DLD1 (cell line): ENCODE data around the gene SLC44A2.
"Not testable (repeated sequence)": the region's sequence is repeated elsewhere in the genome, so short reads cannot be mapped to it uniquely, and the experiment has no call there.

Source experiments
- in situ Hi-C: cut with HindIII; loops from 2 replicates; pipeline ENCODE4 v1.10.0; 2017; ENCODE audit warnings: low sequenced_read_pairs

SLC44A2 gene

DNA sequence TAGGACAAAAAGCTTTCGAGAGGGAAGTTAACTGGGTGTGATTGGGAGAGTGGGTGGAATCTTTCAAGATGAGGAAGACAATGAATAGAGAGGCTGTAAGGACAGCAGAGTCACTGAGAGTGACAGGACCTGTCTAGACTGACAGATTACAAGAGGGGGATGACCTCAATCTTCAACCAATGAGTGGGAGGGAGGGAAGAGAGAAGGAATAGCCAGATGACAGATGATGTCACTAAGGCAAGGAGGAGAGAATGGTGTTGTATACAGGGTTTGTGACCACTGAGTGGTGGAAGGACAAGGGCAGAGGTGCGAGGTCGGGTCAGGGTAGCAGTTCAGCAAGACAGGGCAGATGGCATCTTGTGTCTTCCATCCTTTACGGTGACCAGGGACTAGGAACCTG lies 23.0 kb downstream of the SLC44A2 start:
- in situ Hi-C loops = no loop called here

DNA sequence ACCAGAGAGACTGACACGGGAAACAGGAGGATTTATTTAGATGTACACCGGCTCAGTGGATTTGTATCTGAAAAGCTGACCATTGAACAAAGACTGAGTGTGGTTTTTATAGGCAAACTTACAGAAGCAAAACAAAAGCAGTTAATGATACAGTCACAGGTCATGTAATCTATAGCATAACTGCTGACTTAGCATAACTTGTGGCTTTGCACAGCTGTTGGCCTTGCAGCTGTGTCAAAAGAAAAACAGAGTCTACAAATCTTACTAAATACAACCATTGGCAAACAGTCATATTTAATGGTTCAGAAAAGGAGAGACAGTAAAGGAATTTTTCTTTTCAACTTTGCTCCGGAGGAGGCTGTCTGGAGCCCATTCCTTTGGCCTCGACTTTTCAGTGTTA lies 26.5 kb downstream of the SLC44A2 start:
- in situ Hi-C loops = no loop called here

DNA sequence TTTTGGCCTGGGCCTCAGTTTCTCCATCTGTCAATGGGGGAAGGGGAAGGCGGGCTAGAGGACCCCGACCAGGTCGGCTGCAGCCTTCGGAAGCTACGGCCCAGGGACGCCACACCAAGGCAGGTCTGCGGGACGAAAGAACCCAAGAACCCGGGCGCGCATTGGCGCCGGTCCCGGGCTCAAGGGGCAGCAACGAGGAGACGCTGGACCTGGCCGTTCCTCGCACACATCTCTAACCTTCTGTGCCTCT lies 28.1 kb downstream of the SLC44A2 start:
- in situ Hi-C loops = no loop called here

DNA sequence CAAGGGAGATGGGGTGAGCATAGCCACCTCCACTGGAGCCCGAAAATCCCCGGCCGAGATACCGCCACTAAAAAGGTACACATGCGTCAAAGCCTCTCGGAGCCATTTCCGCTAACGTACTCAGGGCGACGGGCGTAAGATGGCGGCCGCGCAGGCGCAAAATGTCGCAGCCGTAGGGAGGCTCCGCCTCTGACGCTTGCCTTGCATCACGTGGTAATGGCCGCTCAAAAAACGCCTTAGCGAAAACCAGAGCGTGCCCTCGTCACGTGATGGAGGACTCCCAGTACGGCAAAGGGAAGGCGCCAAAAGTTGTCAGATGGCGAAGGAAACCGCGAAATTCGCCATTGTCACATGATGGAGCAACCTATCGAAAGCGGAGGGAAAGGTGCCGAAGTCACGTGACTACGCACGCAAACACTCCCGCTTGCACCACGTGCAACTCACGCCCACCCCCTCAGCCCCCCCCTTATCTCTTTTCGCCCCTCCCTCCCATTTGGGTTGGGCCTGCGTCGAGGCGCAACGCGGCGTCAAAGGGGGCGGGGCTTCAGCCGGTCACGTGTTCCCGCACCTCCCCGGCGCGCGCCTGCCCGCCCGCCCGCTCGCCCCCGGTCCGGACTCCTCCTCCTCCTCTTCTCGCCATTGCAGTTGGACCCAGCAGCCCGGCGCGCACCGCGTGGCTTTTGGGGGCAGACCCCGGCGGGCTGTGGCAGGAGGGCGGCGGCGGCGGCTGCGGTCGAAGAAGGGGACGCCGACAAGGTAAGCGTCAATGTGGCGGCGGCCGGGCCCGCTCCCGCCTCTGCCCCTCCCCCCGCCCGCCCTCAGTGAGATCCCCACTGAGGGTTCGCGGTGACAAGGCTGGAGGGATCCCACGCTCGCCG lies 28.6 kb downstream of the SLC44A2 start, which contains the start of gene ILF3:
Gene ILF3, plus strand, starts transcription at position 615 of the 878 bp plus-strand sequence. CDS start 16,260 bp downstream, outside the sequence.
- in situ Hi-C loops = no loop called here

DNA sequence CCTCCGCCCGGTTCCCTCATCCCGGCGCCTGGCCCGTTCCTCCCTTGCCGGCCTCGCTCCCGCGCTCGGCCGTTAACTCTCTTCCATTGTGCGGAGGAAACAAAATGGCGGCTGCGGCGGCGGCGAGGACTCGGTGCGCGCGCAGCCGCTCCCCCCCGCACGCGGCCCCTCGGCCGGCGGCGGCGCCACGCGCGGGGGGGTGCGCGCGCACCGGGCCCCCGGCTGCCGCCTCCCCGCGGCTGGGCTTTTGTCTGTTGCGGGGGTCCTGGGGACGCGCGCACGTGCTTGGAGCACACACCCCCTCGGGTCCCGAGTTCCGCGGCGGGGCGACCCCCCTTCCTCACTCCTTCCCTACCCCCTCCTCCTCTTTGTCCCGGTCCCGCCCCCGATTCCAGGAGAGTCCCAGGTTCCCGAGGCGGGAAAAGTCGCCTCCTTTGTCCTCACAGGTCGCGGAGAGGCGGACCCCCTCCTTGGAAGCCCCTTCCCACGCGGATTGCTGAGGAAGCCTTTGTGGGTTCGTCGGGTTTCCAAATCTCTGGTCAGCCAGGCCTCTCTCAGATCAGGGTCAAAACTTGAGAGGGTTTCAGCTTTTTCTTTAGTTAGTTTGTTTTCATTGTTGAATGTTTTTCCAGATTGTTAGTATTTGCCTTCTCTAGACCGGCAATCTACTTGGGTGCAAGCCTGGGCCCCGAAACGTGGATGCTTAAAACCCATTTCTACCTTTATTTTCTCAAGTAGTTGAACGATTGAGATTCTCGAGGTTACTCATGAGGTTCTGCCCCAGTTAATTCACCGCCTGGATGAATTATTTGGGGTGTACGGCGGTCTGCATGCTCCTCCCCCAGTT lies 29.5 kb downstream of the SLC44A2 start:
- in situ Hi-C loops = no loop called here

DNA sequence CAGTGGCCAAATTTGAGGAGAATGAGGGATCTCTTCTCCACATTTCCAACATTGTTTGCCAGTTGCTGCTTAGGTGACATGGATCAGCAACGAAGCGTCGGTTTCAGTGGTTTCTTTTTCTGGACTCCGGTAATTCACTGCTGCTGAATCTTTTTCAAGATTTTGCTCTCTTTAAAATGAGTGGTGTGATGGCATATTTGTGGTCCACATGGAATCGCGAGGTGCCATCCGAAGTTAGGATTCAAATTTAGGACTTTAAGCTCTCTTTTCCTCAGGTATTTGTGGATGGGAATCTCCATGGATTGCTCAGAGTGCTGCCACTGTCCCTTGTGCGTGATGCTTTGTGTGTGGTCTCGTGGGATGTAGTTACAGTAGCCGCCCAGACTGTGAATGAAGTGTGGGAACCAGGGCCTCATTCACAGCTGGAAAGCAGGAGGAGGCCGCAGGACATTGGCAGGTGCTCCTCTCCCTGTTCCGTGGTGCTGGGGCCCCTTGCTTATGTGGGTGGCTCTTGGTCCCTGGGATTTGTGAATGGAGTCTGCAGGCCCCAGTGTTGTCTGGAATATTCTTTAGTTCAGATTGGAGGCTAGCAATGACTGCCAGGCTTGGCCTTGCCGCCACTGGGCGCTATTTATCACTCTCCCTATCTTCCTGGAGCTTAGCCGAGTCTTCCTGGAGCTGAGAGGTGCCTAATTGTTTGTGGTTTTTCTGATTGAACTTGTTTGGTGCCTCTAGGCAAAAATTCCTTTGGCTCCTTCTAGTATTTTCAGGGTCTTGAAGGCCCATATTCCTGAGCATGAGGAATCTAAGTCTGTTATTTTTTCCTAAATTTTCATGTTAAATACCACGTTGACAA lies 30.3 kb downstream of the SLC44A2 start:
- in situ Hi-C loops = no loop called here

DNA sequence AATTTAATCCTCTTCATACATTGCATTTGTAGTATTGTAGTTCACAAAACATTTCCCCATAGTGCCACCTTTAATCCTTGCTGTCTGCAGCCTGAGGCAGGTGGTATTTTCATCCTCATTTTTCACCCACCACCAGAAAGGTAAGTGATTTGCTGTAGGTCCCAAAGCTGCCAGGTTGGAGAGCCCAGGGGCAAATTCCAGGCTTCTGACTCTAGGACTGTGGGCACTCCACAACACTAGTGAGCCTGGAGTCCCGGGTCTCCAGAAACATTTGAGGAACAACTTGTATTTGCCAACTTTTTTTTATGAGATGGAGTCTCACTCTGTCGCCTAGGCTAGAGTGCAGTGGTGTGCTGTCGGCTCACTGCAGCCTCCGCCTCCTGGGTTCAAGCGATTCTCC lies 35.0 kb downstream of the SLC44A2 start:
- in situ Hi-C loops = no loop called here

DNA sequence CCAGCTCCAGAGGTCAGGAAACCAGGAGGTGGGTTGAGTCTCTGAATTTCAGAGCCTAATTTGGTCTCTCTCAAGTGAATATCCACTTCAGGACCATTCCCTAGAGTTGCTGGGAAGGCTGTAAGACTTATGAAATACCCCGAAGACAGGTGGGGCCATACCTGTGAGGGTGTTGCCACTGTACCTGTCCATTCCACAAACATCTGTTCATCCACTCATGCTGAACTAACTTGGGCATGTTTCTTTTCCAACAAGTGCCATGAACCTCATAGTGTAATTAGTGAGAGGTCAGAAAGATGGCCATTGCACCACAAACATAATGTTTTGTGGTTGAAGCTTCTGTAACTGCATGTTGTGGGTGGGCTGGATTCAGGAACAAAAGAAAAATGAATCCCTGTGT lies 36.6 kb downstream of the SLC44A2 start:
- in situ Hi-C loops = no loop called here

DNA sequence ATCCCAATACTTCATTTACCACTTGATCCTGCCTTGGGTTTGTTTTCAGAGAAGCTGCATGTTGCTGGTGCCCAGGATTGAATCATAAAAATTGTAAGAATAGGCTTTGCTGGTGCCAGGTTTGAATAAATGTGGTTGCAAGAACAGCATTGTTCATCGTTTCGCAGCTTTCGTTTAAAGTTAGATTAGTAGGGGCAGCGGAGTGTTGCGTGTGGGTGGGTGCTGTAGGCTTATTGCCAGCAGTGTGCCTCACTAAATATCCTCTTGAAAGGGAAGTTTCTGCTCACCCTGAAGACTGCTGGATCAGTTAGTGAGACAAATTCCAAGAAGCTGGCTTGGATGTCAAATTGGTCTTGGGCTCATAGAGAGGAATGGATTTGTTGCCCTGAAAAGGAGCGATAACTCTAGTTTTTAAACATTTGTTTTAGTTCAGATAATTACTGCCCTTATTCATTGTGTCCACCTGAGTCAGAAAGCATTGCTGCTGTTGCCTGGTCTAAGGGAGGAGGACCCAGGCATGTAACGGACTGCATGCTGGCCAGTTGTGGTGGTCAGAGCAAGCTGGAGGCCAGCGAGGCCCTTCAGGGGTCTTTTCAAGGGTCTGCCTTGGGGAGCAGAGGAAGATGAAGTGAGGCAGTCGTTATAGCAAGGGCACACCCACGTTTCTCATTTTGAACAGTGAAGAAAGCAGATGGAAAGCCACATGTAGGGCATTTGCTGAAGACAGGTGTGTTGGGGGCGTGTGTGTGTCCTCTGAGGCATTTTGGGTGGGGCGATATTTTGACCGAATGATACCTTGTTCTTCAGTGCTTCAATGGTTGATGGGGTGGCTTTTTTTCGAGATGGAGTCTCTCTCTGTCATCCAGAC lies 37.3 kb downstream of the SLC44A2 start:
- in situ Hi-C loops = no loop called here

DNA sequence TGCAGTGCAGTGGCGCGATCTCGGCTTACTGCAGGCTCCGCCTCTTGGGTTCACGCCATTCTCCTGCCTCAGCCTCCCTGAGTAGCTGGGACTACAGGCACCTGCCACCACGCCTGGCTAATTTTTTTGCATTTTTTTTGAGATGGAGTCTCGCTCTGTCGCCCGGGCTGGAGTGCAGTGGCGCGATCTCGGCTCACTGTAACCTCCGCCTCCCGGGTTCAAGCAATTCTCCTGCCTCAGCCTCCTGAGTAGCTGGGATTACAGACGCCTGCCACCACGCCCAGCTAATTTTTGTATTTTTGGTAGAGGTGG lies 37.9 kb downstream of the SLC44A2 start:
- in situ Hi-C loops = not testable (repeated sequence)

DNA sequence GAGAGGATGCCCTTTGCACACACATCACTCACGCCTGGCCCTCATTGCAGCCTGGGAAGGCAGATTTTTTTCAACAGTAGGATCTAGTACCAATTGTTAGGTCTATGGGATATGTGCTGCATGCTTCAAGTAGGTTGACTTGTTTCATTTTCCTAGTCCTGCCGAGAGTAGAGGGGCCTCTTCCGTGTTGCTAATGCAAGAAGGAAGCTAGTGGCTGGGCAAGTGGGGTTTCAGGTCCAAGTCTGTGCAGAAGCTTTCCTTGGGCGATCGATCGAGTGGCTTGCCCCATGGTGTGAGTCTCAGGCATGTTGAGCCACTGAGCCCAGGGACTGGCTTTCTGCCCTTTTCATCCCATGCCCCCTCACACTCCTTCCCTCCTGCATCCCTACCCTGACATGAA lies 42.5 kb downstream of the SLC44A2 start:
- in situ Hi-C loops = no loop called here

DNA sequence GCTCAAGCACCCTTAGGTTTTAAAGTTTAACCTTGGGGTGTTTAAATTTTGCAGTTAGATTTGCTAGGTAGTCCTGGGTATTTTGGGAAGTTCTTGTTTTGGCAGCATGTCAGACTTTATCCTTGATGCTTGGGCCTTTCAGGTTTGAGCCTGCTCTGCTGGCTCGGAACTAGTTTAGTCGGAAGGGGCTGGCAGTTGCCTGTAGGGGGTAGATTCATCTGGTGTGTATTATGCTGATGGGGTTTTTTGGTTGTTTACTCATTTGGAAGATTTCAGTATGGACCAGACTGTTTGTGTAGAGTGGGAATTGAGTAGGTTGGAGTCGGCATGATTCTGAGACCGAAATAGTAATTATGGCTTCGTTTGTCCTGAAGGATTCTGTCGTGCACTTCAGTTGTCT lies 43.9 kb downstream of the SLC44A2 start:
- in situ Hi-C loops = no loop called here

DNA sequence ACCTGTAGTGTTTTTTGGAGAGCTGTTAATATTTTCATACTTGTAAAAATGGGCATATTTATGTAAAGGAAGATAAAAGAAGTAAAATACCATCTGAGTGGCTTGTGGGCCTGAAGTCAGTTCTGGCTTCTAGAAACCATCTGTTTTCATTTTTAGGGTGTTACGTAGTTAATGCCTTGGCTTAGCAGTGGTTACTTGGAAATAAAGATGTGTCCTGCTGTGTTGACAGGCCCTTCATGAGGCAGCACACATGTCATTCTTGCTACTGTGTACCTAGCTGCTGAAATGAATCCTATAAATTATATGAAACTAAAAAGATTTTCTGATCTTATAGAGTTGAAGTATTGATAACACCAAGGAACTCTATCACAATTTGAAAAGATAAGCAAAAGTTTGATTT lies 44.8 kb downstream of the SLC44A2 start:
- in situ Hi-C loops = no loop called here

DNA sequence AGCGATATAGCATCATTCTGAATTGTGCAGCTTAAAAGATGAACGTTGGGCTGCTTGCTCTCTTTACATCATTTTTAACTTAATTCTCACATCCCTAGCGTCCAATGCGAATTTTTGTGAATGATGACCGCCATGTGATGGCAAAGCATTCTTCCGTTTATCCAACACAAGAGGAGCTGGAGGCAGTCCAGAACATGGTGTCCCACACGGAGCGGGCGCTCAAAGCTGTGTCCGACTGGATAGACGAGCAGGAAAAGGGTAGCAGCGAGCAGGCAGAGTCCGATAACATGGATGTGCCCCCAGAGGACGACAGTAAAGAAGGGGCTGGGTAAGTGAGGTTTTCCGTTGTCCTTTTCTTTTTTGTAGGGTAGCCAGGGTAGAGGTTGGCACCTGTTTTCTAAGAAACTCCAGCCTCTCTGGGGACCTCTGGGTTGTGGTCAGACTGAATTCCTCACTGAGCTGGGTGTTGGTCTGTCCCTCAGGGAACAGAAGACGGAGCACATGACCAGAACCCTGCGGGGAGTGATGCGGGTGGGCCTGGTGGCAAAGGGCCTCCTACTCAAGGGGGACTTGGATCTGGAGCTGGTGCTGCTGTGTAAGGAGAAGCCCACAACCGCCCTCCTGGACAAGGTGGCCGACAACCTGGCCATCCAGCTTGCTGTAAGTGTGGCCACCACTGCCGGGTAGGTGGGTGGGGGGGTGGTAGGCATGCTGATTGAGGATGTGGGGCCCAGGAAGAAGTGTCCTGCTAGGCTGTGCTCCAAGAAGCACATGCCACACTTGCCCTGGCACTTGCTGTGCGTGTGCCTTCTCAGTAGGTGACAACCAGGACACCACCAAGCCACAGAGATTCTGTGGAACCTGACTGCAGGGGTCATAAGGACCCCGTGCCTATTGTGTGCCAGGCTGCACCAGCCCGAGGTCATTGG lies 45.8 kb downstream of the SLC44A2 start:
- in situ Hi-C loops = no loop called here

DNA sequence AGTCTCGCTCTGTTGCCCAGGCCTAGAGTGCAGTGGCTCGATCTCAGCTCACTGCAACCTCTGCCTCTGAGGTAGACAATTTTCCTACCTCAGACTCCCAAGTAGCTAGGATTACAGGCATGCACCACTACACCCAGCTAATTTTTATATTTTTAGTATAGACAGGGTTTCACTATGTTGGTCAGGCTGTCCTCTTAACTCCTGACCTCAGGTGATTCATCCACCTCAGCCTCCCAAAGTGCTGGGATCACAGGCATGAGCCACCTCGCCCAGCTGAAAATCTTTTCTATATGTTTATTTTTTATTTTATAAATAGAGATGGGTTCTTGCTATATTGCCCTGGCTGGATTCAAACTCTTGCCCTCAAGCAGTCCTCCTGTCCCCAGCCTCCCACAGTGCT lies 46.6 kb downstream of the SLC44A2 start:
- in situ Hi-C loops = not testable (repeated sequence)

DNA sequence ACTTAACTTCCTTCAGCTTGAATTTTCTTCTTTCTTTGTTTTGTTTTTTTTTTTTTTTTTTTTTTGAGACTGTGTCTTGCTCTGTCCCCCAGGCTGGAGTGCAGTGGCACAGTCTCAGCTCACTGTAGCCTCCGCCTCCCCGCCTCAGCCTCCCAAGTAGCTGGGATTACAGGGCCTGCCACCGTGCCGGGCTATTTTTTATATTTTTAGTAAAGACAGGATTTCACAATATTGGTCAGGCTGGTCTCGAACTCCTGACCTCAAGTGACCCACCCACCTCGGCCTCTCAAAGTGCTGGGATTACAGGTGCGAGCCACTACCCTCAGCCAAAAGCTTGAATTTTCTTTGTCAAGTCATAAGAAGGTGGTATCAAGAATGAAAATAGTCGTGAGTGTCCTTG lies 49.9 kb downstream of the SLC44A2 start:
- in situ Hi-C loops = not testable (repeated sequence)

DNA sequence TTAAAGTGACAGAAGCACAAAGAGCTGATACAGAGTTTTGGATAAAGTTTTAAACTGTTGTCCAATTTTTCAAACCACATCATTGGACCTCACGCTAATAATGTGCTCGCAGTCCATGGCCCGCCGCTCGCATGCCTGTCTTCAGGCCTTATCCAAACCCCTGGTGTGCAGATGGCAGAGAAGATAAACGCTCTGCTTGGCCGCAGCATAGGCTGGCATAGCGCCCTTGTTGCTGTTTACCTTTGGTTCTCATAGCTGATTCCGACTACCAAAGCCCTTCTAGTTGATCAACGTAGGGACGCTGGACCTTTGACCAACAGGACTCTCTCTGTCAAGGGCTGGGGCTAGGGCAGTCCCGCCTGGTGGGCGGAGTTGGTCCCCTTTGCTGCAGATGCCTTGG lies 52.4 kb downstream of the SLC44A2 start:
- in situ Hi-C loops = no loop called here

DNA sequence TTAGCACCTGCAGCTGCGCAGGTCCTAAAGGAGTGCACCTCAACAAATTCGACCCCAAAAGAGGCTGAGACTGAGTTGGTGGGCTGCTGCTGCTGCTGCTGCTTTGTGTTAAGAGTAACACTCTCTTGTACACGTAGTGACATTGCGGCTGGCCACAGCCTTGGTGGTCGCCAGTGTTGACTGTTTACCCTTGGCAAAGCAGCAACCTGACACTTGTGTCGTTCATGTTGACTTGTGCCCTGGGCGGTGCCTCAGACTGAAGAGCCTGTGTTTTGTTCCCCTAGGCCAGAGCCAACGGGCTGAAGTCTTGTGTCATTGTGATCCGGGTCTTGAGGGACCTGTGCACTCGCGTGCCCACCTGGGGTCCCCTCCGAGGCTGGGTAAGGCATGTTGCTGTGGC lies 53.5 kb downstream of the SLC44A2 start:
- in situ Hi-C loops = no loop called here

DNA sequence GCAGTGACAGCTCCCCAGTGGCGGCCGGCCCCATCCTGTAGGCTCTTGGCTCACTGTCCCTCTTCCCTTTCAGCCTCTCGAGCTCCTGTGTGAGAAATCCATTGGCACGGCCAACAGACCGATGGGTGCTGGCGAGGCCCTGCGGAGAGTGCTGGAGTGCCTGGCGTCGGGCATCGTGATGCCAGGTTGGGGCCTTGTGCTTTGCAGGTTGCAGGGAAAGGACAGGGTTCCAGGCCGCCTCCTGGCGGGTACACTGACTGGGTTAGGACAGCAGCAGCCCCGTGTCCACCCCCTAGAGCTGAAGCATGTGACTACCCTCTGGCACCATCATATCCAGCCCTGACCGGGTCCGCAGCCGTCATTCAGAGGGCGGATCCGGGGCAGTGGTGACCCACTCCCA lies 54.4 kb downstream of the SLC44A2 start:
- in situ Hi-C loops = no loop called here
